Measurements from ENCODE around the gene ACSS1. TPM values are rescaled to one million over a fixed set of nuclear protein-coding genes. Genes with fewer than 3 reads are reported as not detected.

Gene ACSS1
- total and polyA plus RNA-seq, 12 donors, result 7.2 to 97.3 (median 16.9) TPM

GRCh38 chr20:25067102-25067987 is 9.4 kb upstream of the ACSS1 start:
- intact Hi-C loops (cut with DNase I), result loop anchor here in 1 of 2 donors (10.0 kb wide), 1 partner anchor 327 kb away; the partner anchor contains the start of gene ABHD12
- no peak overlapping the region for H3K27ac ChIP-seq

GRCh38 chr20:25066386-25066785 is 8.4 kb upstream of the ACSS1 start:
- peak in 2 of 7 donors; percentile 4 to 5 for DNase-seq
- no peak for TF ChIP-seq POLR2A (IDR thresholded peaks at IDR 0.05)
- no peak for TF ChIP-seq CTCF (IDR thresholded peaks at IDR 0.05)
- Histone ChIP-seq H3K27ac (no peak overlapping the region), H3K4me1 (replicated peaks in 1 of 2) (no peaks in the 10 kb centered on the region), H3K9me3 (replicated peaks in 1 of 3) (no peaks in the 10 kb centered on the region), H3K27me3 (peaks cover 9% of the 10 kb centered on the region), H3K4me3 (no peak overlapping the region), H3K36me3 (replicated peaks in 1 of 2) (no peaks in the 10 kb centered on the region)
- WGBS, 4 donors, result 41 to 45% (median 43%) methylated on average over 6 of the region's 6 CpGs
- intact Hi-C loops (cut with DNase I), result loop anchor here in 1 of 2 donors (10.0 kb wide), 1 partner anchor 328 kb away; the partner anchor contains the start of gene ABHD12

More at GRCh38 chr20:25067102-25067987, 9.4 kb upstream of the ACSS1 start:
- TF ChIP-seq CTCF (IDR thresholded peaks at IDR 0.05) (no peak), POLR2A (IDR thresholded peaks at IDR 0.05) (no peak)
- no peaks in the 10 kb centered on the region for H3K36me3 ChIP-seq (replicated peaks in 1 of 2)
- H3K4me1 ChIP-seq (replicated peaks in 1 of 2), result no peaks in the 10 kb centered on the region
- no peak overlapping the region for H3K4me3 ChIP-seq
- 79 to 85% (median 84%) methylated on average over 18 of the region's 18 CpGs for WGBS, 4 donors
- H3K27me3 ChIP-seq, result peaks cover 9% of the 10 kb centered on the region
- DNase-seq, result peak in 2 of 7 donors; percentile 0 to 1
- H3K9me3 ChIP-seq (replicated peaks in 1 of 3), result no peaks in the 10 kb centered on the region

GRCh38 chr20:25065625-25066338 is 7.8 kb upstream of the ACSS1 start:
- Histone ChIP-seq H3K27me3 (peaks cover 9% of the 10 kb centered on the region), H3K9me3 (replicated peaks in 1 of 3) (no peaks in the 10 kb centered on the region), H3K4me3 (no peak overlapping the region), H3K4me1 (replicated peaks in 1 of 2) (no peaks in the 10 kb centered on the region), H3K27ac (no peak overlapping the region), H3K36me3 (replicated peaks in 1 of 2) (no peaks in the 10 kb centered on the region)
- intact Hi-C loops (cut with DNase I), result loop anchor here in 1 of 2 donors (2.0 to 10.0 kb wide), 2 partner anchors 71 to 329 kb away; partner anchors contain the start of gene ABHD12
- 24 to 32% (median 29%) methylated on average over 9 of the region's 9 CpGs for WGBS, 4 donors
- TF ChIP-seq CTCF (IDR thresholded peaks at IDR 0.05), result peak; percentile 35 to 92 (median 84)
- no peak for TF ChIP-seq POLR2A (IDR thresholded peaks at IDR 0.05)
- DNase-seq, result peak; percentile 38 to 86 (median 71)

- H3K27ac ChIP-seq, result no peak overlapping the region
- intact Hi-C loops (cut with DNase I), result loop anchor here in 1 of 2 donors (2.0 to 10.0 kb wide), 2 partner anchors 70 to 330 kb away; partner anchors contain the start of gene ABHD12
- H3K36me3 ChIP-seq (replicated peaks in 1 of 2), result no peaks in the 10 kb centered on the region
- no peaks in the 10 kb centered on the region for H3K9me3 ChIP-seq (replicated peaks in 1 of 3)
- H3K4me1 ChIP-seq (replicated peaks in 1 of 2), result no peaks in the 10 kb centered on the region
- peak in 2 of 7 donors; percentile 3 to 6 for DNase-seq
- TF ChIP-seq POLR2A (IDR thresholded peaks at IDR 0.05), result no peak
- no peak for TF ChIP-seq CTCF (IDR thresholded peaks at IDR 0.05)
- H3K27me3 ChIP-seq, result peaks cover 9% of the 10 kb centered on the region
- no peak overlapping the region for H3K4me3 ChIP-seq
- WGBS, 4 donors, result 50 to 58% (median 54%) methylated on average over 6 to 9 of the region's 9 CpGs
These were observed 7.2 kb upstream of the ACSS1 start for GRCh38 chr20:25065072-25065624.
